ENCODE data around the gene KRT72. TPM values are rescaled to one million over a fixed set of nuclear protein-coding genes. Genes with fewer than 3 reads are reported as not detected.

KRT72 gene
- total RNA-seq, 2 donors from 2014 or later, result 0.25 TPM; not detected in 1

DNA sequence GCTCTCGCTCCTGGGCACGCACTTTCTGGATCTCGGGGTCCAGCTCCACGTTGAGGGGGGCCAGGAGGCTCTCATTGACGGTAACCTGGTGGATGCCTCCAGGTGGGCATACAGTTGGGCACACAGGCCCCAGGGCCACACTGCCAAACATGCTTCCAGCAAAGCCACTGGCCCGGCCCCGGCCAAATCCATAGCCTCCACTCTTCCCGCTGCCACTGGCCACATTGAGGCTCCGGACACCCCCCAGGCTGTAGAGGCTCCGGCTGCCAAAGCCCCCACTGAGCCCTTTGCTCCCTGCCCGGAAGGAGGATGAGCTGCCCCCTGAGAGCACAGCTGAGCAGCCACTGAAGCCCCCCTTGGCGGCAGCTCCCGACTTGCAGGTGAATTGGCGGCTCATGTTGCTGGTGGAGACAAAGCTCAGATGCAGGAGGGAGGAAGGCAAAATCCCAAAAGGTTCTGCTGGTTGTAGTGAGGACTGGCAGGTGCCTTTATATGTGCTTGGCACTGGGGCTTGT, 48.5 kb downstream of the KRT72 start, which contains the start of gene KRT71:
KRT71 (minus strand) TSS at position 465 of the 515 bp plus-strand sequence; CDS start at position 397, 68 bp downstream.
- intact Hi-C loops (cut with DNase I), result no loop called here

DNA sequence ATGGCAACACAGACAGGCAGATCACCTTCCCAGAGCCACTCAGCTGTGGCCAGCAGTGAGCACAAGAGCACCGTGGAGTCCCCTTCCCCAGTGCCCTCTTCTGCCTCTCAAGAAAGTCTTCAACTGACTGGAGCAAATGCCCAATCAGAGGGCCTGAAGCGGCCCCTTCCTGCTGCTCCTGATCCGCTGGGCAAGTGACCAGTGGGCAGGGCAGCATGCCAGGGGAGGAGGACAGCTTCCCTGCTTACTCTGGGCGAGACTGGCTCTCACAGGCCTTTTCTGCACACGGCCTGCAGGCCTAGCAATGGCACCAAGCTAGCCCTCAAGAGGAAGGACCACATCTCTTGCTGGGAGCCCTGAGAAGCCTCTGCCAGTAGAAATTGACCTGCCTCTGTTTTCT, 49.2 kb downstream of the KRT72 start:
- no peak overlapping the region for H3K9ac ChIP-seq (ENCODE audit: low read depth in 2 of 2, low read length in 2 of 2)
- no peaks in the 10 kb centered on the region for H3K4me1 ChIP-seq
- no peak for DNase-seq
- intact Hi-C loops (cut with DNase I), result no loop called here
- H3K36me3 ChIP-seq, result no peaks in the 10 kb centered on the region
- no peaks in the 10 kb centered on the region for H3K27me3 ChIP-seq
- H3K9me3 ChIP-seq, result no peaks in the 10 kb centered on the region
- TF ChIP-seq, protein P1, sequence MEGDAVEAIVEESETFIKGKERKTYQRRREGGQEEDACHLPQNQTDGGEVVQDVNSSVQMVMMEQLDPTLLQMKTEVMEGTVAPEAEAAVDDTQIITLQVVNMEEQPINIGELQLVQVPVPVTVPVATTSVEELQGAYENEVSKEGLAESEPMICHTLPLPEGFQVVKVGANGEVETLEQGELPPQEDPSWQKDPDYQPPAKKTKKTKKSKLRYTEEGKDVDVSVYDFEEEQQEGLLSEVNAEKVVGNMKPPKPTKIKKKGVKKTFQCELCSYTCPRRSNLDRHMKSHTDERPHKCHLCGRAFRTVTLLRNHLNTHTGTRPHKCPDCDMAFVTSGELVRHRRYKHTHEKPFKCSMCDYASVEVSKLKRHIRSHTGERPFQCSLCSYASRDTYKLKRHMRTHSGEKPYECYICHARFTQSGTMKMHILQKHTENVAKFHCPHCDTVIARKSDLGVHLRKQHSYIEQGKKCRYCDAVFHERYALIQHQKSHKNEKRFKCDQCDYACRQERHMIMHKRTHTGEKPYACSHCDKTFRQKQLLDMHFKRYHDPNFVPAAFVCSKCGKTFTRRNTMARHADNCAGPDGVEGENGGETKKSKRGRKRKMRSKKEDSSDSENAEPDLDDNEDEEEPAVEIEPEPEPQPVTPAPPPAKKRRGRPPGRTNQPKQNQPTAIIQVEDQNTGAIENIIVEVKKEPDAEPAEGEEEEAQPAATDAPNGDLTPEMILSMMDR (IDR thresholded peaks at IDR 0.05), result no peak
- H3K4me3 ChIP-seq, result no peak overlapping the region
- H3K27ac ChIP-seq, result no peak overlapping the region

More for the DNA sequence above, 48.5 kb downstream of the KRT72 start, which contains the start of gene KRT71:
- no peaks in the 10 kb centered on the region for H3K36me3 ChIP-seq
- H3K9me3 ChIP-seq, result no peaks in the 10 kb centered on the region
- H3K4me1 ChIP-seq, result no peaks in the 10 kb centered on the region
- H3K27me3 ChIP-seq, result no peaks in the 10 kb centered on the region
- no peak for DNase-seq
- H3K27ac ChIP-seq, result no peak within 1 kb of the TSS
- H3K9ac ChIP-seq (ENCODE audit: low read depth in 2 of 2, low read length in 2 of 2), result no peak within 1 kb of the TSS
- no peak within 1 kb of the TSS for H3K4me3 ChIP-seq
- TF ChIP-seq, protein P1 (IDR thresholded peaks at IDR 0.05), result no peak

DNA sequence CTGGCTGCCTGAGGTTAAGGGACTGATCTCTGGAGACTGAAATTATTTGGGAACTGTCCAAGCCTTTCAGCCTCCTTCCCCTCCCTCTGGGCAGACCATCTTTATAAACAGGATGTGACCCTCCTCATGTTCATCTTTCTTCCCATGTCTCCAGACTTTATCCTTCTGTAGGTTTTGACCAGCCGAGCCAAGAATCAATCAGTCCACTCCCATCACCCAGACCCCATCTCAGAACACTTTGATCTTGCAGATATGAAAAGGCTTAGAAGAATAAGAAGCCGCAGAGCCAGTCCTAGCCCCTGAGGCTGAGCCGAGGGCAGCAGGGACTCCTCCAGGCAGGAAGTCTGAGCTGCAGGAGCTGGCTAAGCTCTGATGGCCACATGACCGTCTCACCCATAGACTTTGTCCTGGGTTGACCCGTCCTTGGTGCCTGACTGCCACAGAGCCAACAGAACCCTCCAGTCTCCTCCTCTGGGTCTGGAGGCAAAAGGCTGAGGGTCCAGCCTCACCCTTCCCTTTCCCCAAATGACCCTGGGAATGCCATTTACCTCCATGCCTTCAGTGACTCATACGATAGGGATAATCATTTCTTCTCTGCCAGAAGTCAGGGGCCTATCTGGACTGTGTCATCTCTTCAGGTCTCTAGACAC, 49.9 kb downstream of the KRT72 start:
- intact Hi-C loops (cut with DNase I), result no loop called here
- Histone ChIP-seq H3K27me3 (no peaks in the 10 kb centered on the region), H3K4me1 (no peaks in the 10 kb centered on the region), H3K4me3 (no peak overlapping the region), H3K36me3 (no peaks in the 10 kb centered on the region), H3K9me3 (no peaks in the 10 kb centered on the region), H3K9ac (ENCODE audit: low read depth in 2 of 2, low read length in 2 of 2) (no peak overlapping the region), H3K27ac (no peak overlapping the region)
- TF ChIP-seq, protein P1 (IDR thresholded peaks at IDR 0.05), result no peak
- DNase-seq, result no peak

DNA sequence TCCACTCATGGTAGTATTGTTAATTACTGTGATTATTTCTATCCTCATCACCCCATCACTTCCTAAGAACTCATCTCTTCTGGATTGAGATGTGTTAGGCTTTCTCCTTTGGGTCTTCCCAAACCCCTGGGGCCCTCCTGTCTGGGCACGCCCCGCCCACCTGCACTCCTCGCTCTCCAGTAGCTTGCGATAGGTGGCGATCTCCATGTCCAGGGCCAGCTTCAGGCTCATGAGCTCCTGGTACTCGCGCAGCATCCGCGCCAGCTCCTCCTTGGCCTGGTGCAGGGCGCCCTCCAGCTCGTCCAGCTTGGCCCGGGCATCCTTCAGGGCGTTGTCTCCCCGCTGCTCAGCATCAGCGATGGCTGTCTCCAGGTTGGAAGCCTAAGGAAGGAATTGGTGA, 55.1 kb downstream of the KRT72 start:
- no peaks in the 10 kb centered on the region for H3K27me3 ChIP-seq
- H3K9ac ChIP-seq (ENCODE audit: low read depth in 2 of 2, low read length in 2 of 2), result no peak overlapping the region
- intact Hi-C loops (cut with DNase I), result no loop called here
- no peaks in the 10 kb centered on the region for H3K36me3 ChIP-seq
- TF ChIP-seq, protein P1 (IDR thresholded peaks at IDR 0.05), result no peak
- DNase-seq, result no peak
- no peaks in the 10 kb centered on the region for H3K4me1 ChIP-seq
- no peak overlapping the region for H3K4me3 ChIP-seq
- no peak overlapping the region for H3K27ac ChIP-seq
- no peaks in the 10 kb centered on the region for H3K9me3 ChIP-seq

DNA sequence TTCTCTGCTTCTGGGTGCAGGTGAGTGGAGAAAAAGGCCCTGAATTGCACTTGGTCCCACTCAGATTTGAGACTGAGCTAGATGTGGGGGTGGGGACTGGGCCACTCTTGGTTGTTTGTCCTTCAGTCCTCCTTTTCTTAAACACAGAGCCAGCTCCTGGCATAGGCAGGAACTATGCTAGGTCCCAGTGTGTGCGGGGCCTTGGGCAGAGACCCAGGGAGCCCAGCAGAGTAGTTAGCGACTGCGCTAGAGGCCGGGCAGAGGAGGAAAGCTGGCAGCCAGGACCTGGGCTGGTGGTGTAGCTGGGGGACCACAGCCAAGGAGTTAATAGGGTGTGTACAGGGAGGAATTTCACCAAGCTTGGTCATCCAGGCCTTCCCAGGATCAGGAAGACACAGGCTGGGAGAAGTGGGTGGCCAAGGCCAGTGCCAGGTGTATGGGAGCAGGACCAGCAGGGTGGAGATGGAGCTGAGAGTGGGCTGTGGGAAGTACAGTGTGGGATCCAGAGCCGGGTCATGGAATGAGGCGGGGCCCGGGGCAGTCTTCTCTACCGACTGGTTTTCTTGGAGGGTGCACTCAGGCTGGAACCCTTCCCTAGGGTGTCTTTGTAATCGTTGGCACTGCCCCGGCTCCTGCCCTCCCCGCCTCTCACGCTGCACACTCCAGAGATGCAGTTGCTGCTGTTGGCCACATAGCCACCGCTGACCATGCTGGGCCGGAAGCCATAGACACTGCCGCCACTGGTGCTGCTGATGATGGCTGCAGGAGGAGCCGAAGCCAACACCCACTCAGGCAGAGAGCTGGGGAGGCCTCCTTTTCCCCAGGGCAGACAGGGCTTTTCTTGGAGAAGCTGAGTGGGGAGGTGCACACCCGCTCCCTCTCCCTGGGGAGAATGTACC, 57.0 kb downstream of the KRT72 start:
- intact Hi-C loops (cut with DNase I), result no loop called here
- Histone ChIP-seq H3K27ac (no peak overlapping the region), H3K27me3 (no peaks in the 10 kb centered on the region), H3K4me1 (no peaks in the 10 kb centered on the region), H3K4me3 (no peak overlapping the region), H3K36me3 (no peaks in the 10 kb centered on the region), H3K9me3 (no peaks in the 10 kb centered on the region), H3K9ac (ENCODE audit: low read depth in 2 of 2, low read length in 2 of 2) (no peak overlapping the region)
- TF ChIP-seq, protein P1 (IDR thresholded peaks at IDR 0.05), result no peak
- no peak for DNase-seq
